ENCODE measurements around the gene PCARE.

- TF ChIP-seq EZH2 (IDR thresholded peaks at IDR 0.05; ENCODE audit: insufficient read depth, poor library complexity, severe bottlenecking) (no peak), EZH2phosphoT487 (IDR thresholded peaks at IDR 0.05; ENCODE audit: insufficient read depth, low read depth) (no peak)
Observed at GRCh38 chr2:29109246-29109645, 34.9 kb upstream of the PCARE start.

All from GM23248 (cell line).